Osteocyte (in vitro differentiated cells): Measurements from ENCODE around the gene LYST. TPM values are rescaled to one million over a fixed set of nuclear protein-coding genes. Genes with fewer than 3 reads are reported as not detected.
A peak's percentile ranks its signal among the peaks of the same experiment; 100 is the strongest.

Experiments
- DNase-seq: peaks from one replicate; pipeline ENCODE4 v3.0.0; 2021; ENCODE audit warnings: mixed read lengths; ENCODE audit not compliant: unreplicated experiment; ENCODE audit errors: extremely low spot score
- H3K27ac Mint-ChIP-seq: one replicate; pipeline ENCODE4 v1.8.0; 2021; ENCODE audit warnings: mild to moderate bottlenecking, mixed read lengths; ENCODE audit not compliant: unreplicated experiment
- H3K27me3 Mint-ChIP-seq: one replicate; pipeline ENCODE4 v1.8.0; 2021; ENCODE audit warnings: mixed read lengths; ENCODE audit not compliant: unreplicated experiment
- H3K36me3 Mint-ChIP-seq: one replicate; pipeline ENCODE4 v1.8.0; 2021; ENCODE audit warnings: mixed read lengths; ENCODE audit not compliant: unreplicated experiment
- H3K4me1 Mint-ChIP-seq: one replicate; pipeline ENCODE4 v1.8.0; 2021; ENCODE audit warnings: mixed read lengths; ENCODE audit not compliant: unreplicated experiment
- H3K4me3 Mint-ChIP-seq: one replicate; pipeline ENCODE4 v1.8.0; 2021; ENCODE audit warnings: mild to moderate bottlenecking, moderate library complexity, mixed read lengths; ENCODE audit not compliant: unreplicated experiment
- H3K9me3 Mint-ChIP-seq: one replicate; pipeline ENCODE4 v1.8.0; 2021; ENCODE audit warnings: mixed read lengths; ENCODE audit not compliant: unreplicated experiment
- total RNA-seq: library from RNA; stranded (reverse); gene quantifications from 2 replicates; pipeline ENCODE4 v1.2.1, GENCODE V29; 2021
- TF ChIP-seq, protein P1 (sequence below): fragments of 200-600 bp; sonication (generic); IDR thresholded peaks from 2 replicates; pipeline ENCODE4 v1.5.0; 2021; ENCODE audit warnings: antibody characterized with exemption, mild to moderate bottlenecking, moderate library complexity

The LYST gene
- total RNA-seq, 1 donor from 2014 or later: 21.7 TPM

- H3K9me3 Mint-ChIP-seq: no peaks in the 10 kb centered on the region
- no peaks in the 10 kb centered on the region for H3K27me3 Mint-ChIP-seq
- H3K36me3 Mint-ChIP-seq: no peaks in the 10 kb centered on the region
- DNase-seq: no peak
- peaks cover 16% of the 10 kb centered on the region for H3K4me1 Mint-ChIP-seq
- peak overlapping the region; percentile 69 for H3K4me3 Mint-ChIP-seq
- no peak overlapping the region for H3K27ac Mint-ChIP-seq
- TF ChIP-seq, protein P1, sequence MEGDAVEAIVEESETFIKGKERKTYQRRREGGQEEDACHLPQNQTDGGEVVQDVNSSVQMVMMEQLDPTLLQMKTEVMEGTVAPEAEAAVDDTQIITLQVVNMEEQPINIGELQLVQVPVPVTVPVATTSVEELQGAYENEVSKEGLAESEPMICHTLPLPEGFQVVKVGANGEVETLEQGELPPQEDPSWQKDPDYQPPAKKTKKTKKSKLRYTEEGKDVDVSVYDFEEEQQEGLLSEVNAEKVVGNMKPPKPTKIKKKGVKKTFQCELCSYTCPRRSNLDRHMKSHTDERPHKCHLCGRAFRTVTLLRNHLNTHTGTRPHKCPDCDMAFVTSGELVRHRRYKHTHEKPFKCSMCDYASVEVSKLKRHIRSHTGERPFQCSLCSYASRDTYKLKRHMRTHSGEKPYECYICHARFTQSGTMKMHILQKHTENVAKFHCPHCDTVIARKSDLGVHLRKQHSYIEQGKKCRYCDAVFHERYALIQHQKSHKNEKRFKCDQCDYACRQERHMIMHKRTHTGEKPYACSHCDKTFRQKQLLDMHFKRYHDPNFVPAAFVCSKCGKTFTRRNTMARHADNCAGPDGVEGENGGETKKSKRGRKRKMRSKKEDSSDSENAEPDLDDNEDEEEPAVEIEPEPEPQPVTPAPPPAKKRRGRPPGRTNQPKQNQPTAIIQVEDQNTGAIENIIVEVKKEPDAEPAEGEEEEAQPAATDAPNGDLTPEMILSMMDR: no peak
These were observed 234.9 kb downstream of the LYST start for GRCh38 chr1:235631816-235632215.

GRCh38 chr1:235628316-235629005 lies 238.2 kb downstream of the LYST start:
- Mint-ChIP-seq H3K27me3 (peaks cover 2% of the 10 kb centered on the region), H3K36me3 (no peaks in the 10 kb centered on the region), H3K4me3 (no peak overlapping the region), H3K9me3 (no peaks in the 10 kb centered on the region), H3K4me1 (peaks cover 34% of the 10 kb centered on the region), H3K27ac (no peak overlapping the region)
- no peak for DNase-seq
- TF ChIP-seq, protein P1: no peak

DNA sequence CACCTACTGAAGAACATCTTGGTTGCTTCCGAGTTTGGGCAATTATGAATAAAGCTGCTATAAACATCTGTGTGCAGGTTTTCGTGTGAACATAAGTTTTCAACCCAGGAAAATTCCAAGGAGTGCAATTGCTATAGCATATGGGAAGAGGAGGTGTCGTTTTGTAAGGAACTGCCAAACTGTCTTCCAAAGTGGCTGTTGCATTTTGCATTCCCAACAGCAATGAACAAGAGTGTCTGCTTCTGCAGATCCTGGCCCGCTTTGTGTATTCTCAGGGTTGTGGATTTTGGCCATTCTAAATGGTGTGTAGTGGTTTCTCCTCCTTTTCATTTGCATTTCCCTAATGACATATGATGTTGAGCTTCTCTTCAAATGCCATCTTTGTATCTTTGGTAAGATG lies 240.9 kb downstream of the LYST start:
- Mint-ChIP-seq H3K36me3 (no peaks in the 10 kb centered on the region), H3K27me3 (peaks cover 2% of the 10 kb centered on the region), H3K9me3 (no peaks in the 10 kb centered on the region), H3K4me3 (no peak overlapping the region), H3K4me1 (peaks cover 19% of the 10 kb centered on the region), H3K27ac (no peak overlapping the region)
- TF ChIP-seq, protein P1: no peak
- no peak for DNase-seq

DNA sequence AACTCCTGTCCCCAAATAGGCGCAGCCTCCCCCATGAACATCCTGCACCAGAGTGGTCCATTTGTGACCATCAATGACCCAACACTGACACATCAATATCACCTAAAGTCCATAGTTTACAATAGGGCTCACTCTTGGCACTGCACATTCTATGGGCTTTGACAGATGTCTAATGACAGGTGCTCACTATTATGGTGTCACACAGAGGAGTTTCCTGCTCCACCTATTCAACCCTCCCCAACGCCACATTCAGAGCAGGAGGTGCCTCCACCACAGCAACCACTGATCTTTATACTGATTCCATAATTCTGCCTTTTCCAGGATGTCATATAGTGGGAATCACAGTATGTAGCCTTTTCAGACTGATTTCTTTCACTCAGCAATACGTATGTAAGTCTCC lies 241.4 kb downstream of the LYST start:
- Mint-ChIP-seq H3K4me1 (peaks cover 19% of the 10 kb centered on the region), H3K27me3 (peaks cover 2% of the 10 kb centered on the region), H3K4me3 (no peak overlapping the region), H3K9me3 (no peaks in the 10 kb centered on the region), H3K27ac (no peak overlapping the region), H3K36me3 (no peaks in the 10 kb centered on the region)
- TF ChIP-seq, protein P1: no peak
- DNase-seq: no peak

DNA sequence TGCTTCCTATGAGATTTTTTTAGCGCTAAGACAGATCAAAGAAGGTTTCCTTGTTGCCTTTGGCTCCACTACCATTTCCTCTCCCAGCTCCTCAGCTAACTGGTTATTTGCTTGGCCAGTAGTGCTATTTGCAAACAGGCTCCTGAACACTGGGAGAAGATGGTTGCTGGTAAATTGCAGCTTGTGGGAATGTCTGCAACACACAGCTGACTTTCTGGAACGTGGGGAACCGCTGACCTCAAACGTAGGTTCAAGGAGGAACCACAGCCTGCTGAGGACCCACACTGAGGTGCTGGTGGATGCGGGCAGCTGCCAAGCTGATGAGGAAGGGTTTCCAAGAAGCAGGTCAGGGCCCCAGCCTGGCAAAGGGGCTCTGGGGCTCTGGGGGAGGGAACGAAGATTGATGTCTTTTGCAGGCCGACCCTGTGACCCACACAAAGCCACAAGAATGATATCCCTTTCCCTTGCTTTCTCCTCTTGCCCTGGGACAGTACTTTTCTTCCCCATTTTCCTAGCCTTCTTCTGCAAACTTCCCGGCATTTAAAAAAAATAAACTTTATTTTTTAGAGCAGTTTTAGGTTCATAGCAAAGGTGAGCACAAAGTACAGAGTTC lies 241.9 kb downstream of the LYST start:
- DNase-seq: no peak
- Mint-ChIP-seq H3K36me3 (no peaks in the 10 kb centered on the region), H3K4me1 (peaks cover 19% of the 10 kb centered on the region), H3K9me3 (no peaks in the 10 kb centered on the region), H3K27ac (no peak overlapping the region), H3K27me3 (peaks cover 2% of the 10 kb centered on the region), H3K4me3 (no peak overlapping the region)
- TF ChIP-seq, protein P1: no peak
